Right cardiac atrium (tissue), 5 donors: Measurements from ENCODE around the gene COL15A1. TPM values are rescaled to one million over a fixed set of nuclear protein-coding genes. Genes with fewer than 3 reads are reported as not detected.

ENCODE experiments used
- ATAC-seq, 2 donors: fragments of 200-7000 bp; cut with Tn5 transposase; one replicate each; pipeline versions ENCODE4 v1.8.0 to v1.9.1; 2020; ENCODE audit warnings: moderate library complexity in 2 of 2, mild to moderate bottlenecking in 1 of 2
- DNase-seq, 3 donors: peaks; one replicate each; pipeline ENCODE4 v3.0.0-alpha.2; 2020
- H3K27ac ChIP-seq: one replicate; pipeline ENCODE4 v1.5.1; 2013; ENCODE audit warnings: mild to moderate bottlenecking, low read length, control low read depth, moderate library complexity
- H3K27me3 ChIP-seq: one replicate; pipeline ENCODE4 v1.6.1; 2013; ENCODE audit not compliant: control insufficient read depth, insufficient read depth
- H3K4me1 ChIP-seq: one replicate; pipeline ENCODE4 v1.6.1; 2013; ENCODE audit warnings: low read length; ENCODE audit not compliant: control insufficient read depth, insufficient read depth
- H3K4me3 ChIP-seq: one replicate; pipeline ENCODE4 v1.5.1; 2013; ENCODE audit warnings: low read length, control low read depth
- H3K9me3 ChIP-seq: one replicate; pipeline ENCODE4 v1.6.1; 2013; ENCODE audit warnings: low read length; ENCODE audit not compliant: control insufficient read depth
- WGBS: extraction: QIAGEN DNeasy Blood & Tissue Kit; methylation state at CpG from one replicate; pipeline ENCODE4 v1.1.7; 2013; 5-methylcytosine and 5-hydroxymethylcytosine counted together
- intact Hi-C, 4 donors: fragments of 100-400 bp; cut with DNase I; formaldehyde crosslinking; loops; one replicate each; pipeline versions ENCODE4 v1.11.0 to v1.14.0; 2022 to 2023
- polyA plus RNA-seq: library from polyadenylated mRNA; stranded (reverse); fragments of 200-250 nt; gene quantifications from one replicate; pipeline ENCODE4 v1.2.3, GENCODE V29; 2013
- total RNA-seq, 4 donors: library from RNA; stranded (reverse); fragmentation: NEBNext Ultra II Directional; extraction: Animal tissue kit (Norgen Biotek cat#: 25700); gene quantifications; one replicate each; pipeline ENCODE4 v1.2.1, GENCODE V29; 2021
- donor health status: healthy with polysubstance abuse.
- donor health status: DM: no; HTN: yes; CAD: no.
- donor health status: DM: no; HTN: no; CAD: no.
- donor health status: DM: no; HTN: yes; CAD: no; lungs with severe emphysema.
- donor health status: DM: yes; HTN: yes; CAD: no.

COL15A1 gene
- total and polyA plus RNA-seq, 5 donors: 22.5 to 87.1 (median 61.2) TPM

- DNase-seq (no peak), ATAC-seq (no peak)
- H3K4me3 ChIP-seq: no peak overlapping the region
- H3K27ac ChIP-seq: no peak overlapping the region
- H3K27me3 ChIP-seq: no peaks in the 10 kb centered on the region
- H3K4me1 ChIP-seq: no peaks in the 10 kb centered on the region
- no peaks in the 10 kb centered on the region for H3K9me3 ChIP-seq
- intact Hi-C loops: no loop called here
- WGBS: 91% methylated on average over 7 of the region's 7 CpGs
These were observed 94.7 kb downstream of the COL15A1 start for GRCh38 chr9:99038484-99038820.

- Histone ChIP-seq H3K27ac (no peak overlapping the region), H3K4me1 (no peaks in the 10 kb centered on the region), H3K4me3 (no peak overlapping the region), H3K27me3 (no peaks in the 10 kb centered on the region), H3K9me3 (no peaks in the 10 kb centered on the region)
- WGBS: 85% methylated on average over 2 of the region's 2 CpGs
- intact Hi-C loops: no loop called here
- DNase-seq (no peak), ATAC-seq (no peak)
These were observed 95.9 kb downstream of the COL15A1 start for GRCh38 chr9:99039505-99040182.

- DNase-seq (no peak), ATAC-seq (no peak)
- intact Hi-C loops: no loop called here
- Histone ChIP-seq H3K4me1 (no peaks in the 10 kb centered on the region), H3K9me3 (no peaks in the 10 kb centered on the region), H3K27me3 (no peaks in the 10 kb centered on the region), H3K4me3 (no peak overlapping the region), H3K27ac (no peak overlapping the region)
- WGBS: 83% methylated on average over 10 of the region's 10 CpGs
These were observed 96.7 kb downstream of the COL15A1 start for GRCh38 chr9:99040251-99040900.

- no peak overlapping the region for H3K4me3 ChIP-seq
- WGBS: 67% methylated on average over 3 of the region's 3 CpGs
- no peaks in the 10 kb centered on the region for H3K9me3 ChIP-seq
- intact Hi-C loops: no loop called here
- H3K4me1 ChIP-seq: no peaks in the 10 kb centered on the region
- peak in 1 of 2 donors; percentile 28 for ATAC-seq
- no peak for DNase-seq
- no peak overlapping the region for H3K27ac ChIP-seq
- no peaks in the 10 kb centered on the region for H3K27me3 ChIP-seq
These were observed 97.3 kb downstream of the COL15A1 start for GRCh38 chr9:99040911-99041582.

GRCh38 chr9:99041618-99042017 lies 97.9 kb downstream of the COL15A1 start:
- Histone ChIP-seq H3K27me3 (no peaks in the 10 kb centered on the region), H3K4me1 (no peaks in the 10 kb centered on the region), H3K4me3 (no peak overlapping the region), H3K27ac (no peak overlapping the region), H3K9me3 (no peaks in the 10 kb centered on the region)
- DNase-seq (no peak), ATAC-seq (peak in 1 of 2 donors; percentile 18)
- intact Hi-C loops: no loop called here
- WGBS: 94% methylated on average over 4 of the region's 4 CpGs

- no peaks in the 10 kb centered on the region for H3K27me3 ChIP-seq
- H3K4me1 ChIP-seq: no peaks in the 10 kb centered on the region
- ATAC-seq: no peak
- no peak overlapping the region for H3K27ac ChIP-seq
- DNase-seq: no peak
- H3K9me3 ChIP-seq: no peaks in the 10 kb centered on the region
- H3K4me3 ChIP-seq: no peak overlapping the region
- WGBS: 71% methylated on average over 6 of the region's 6 CpGs
- intact Hi-C loops: no loop called here
These were observed 98.9 kb downstream of the COL15A1 start for GRCh38 chr9:99042620-99043019.

- Histone ChIP-seq H3K27ac (no peak overlapping the region), H3K4me3 (no peak overlapping the region), H3K4me1 (no peaks in the 10 kb centered on the region), H3K9me3 (no peaks in the 10 kb centered on the region), H3K27me3 (no peaks in the 10 kb centered on the region)
- no peak for ATAC-seq
- DNase-seq: no peak
- intact Hi-C loops: no loop called here
- WGBS: 93% methylated on average over 4 of the region's 4 CpGs
These were observed 101.1 kb downstream of the COL15A1 start for GRCh38 chr9:99044827-99045226.

- Histone ChIP-seq H3K27me3 (no peaks in the 10 kb centered on the region), H3K4me3 (no peak overlapping the region), H3K4me1 (no peaks in the 10 kb centered on the region), H3K9me3 (no peaks in the 10 kb centered on the region), H3K27ac (no peak overlapping the region)
- no peak for ATAC-seq
- 96% methylated on average over 3 of the region's 3 CpGs for WGBS
- intact Hi-C loops: no loop called here
- DNase-seq: no peak
These were observed 102.4 kb downstream of the COL15A1 start for GRCh38 chr9:99046068-99046467.

GRCh38 chr9:99046542-99047071 lies 102.9 kb downstream of the COL15A1 start:
- H3K27ac ChIP-seq: no peak overlapping the region
- ATAC-seq: no peak
- H3K27me3 ChIP-seq: no peaks in the 10 kb centered on the region
- DNase-seq: no peak
- H3K9me3 ChIP-seq: no peaks in the 10 kb centered on the region
- H3K4me1 ChIP-seq: no peaks in the 10 kb centered on the region
- WGBS: 92% methylated on average over 5 of the region's 5 CpGs
- no peak overlapping the region for H3K4me3 ChIP-seq
- intact Hi-C loops: no loop called here

GRCh38 chr9:99049228-99049627 lies 105.5 kb downstream of the COL15A1 start:
- Histone ChIP-seq H3K27me3 (no peaks in the 10 kb centered on the region), H3K4me3 (no peak overlapping the region), H3K27ac (no peak overlapping the region), H3K4me1 (peaks cover 3% of the 10 kb centered on the region), H3K9me3 (no peaks in the 10 kb centered on the region)
- DNase-seq (no peak), ATAC-seq (no peak)
- intact Hi-C loops: no loop called here
- 76% methylated on average over 1 of the region's 1 CpG for WGBS

- peaks cover 3% of the 10 kb centered on the region for H3K4me1 ChIP-seq
- no peaks in the 10 kb centered on the region for H3K27me3 ChIP-seq
- H3K4me3 ChIP-seq: no peak overlapping the region
- no peaks in the 10 kb centered on the region for H3K9me3 ChIP-seq
- intact Hi-C loops: no loop called here
- no peak overlapping the region for H3K27ac ChIP-seq
- ATAC-seq (no peak), DNase-seq (no peak)
- 91% methylated on average over 4 of the region's 4 CpGs for WGBS
These were observed 105.9 kb downstream of the COL15A1 start for GRCh38 chr9:99049641-99050040.
